ENCODE data around the gene VPS37B. TPM values are rescaled to one million over a fixed set of nuclear protein-coding genes. Genes with fewer than 3 reads are reported as not detected.

VPS37B gene
- total and polyA plus RNA-seq, 2 of the 8 experiments (the other 6 are each of a cell fraction or from before 2014, with no cell fraction given) = 11.9 to 15.7 TPM

- TF ChIP-seq CEBPB (IDR thresholded peaks at IDR 0.05; ENCODE audit: low read depth, low read length) (no peak), TAF7 (optimal IDR thresholded peaks at IDR 0.05; ENCODE audit: borderline replicate concordance, low read depth, low read length) (no peak), EP300 (IDR thresholded peaks at IDR 0.05; ENCODE audit: borderline replicate concordance in 1 of 2, low read depth in 2 of 2, low read length in 2 of 2) (no peak), SP2 (IDR thresholded peaks at IDR 0.05; ENCODE audit: low read length) (no peak), ZNF274 (IDR thresholded peaks at IDR 0.05; ENCODE audit: borderline replicate concordance, extremely low read depth, low read length) (no peak), RFX5 (IDR thresholded peaks at IDR 0.05; ENCODE audit: borderline replicate concordance, low read depth, low read length) (no peak), MAFK (IDR thresholded peaks at IDR 0.05; ENCODE audit: low read depth, low read length) (no peak), CTBP2 (IDR thresholded peaks at IDR 0.05; ENCODE audit: borderline replicate concordance, insufficient read depth, insufficient read length, low read length) (no peak), ASH2L (IDR thresholded peaks at IDR 0.05; ENCODE audit: low read length) (no peak)
Measured at GRCh38 chr12:122853582-122854245, 42.2 kb downstream of the VPS37B start (continued).

All from H1 (cell line).